RKO (cell line): Measurements from ENCODE around the gene CDYL2.
"Not testable (repeated sequence)": the region's sequence is repeated elsewhere in the genome, so short reads cannot be mapped to it uniquely, and the experiment has no call there.

Source experiments
- DNase-seq: peaks from one replicate; pipeline ENCODE4 v3.0.0-alpha.2; 2016; ENCODE audit warnings: low spot score

Gene CDYL2

GRCh38 chr16:80807906-80808305, 3.5 kb upstream of the CDYL2 start:
- no peak for DNase-seq

DNA sequence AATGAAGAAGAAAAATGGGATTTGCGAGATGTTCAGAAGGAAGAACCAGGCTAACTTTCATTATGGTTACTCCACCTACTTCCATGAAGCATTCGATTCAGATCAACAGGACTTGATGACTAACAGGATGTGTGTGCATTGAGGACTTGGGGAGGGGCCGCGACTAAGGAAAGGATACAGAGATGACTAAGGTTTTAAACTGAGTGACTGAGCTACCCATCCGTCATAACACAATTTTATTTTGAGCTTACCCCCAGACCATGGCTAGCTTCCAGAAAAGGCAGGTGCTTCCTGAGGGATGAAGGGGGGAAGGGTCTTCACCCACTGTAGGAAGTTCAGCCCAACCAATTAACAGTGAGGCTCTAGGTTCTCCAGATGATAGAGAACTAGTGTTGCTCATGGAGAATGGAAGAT, 2.5 kb upstream of the CDYL2 start:
- peak; percentile 74 for DNase-seq

GRCh38 chr16:80806289-80806688, 1.9 kb upstream of the CDYL2 start:
- DNase-seq: no peak

DNA sequence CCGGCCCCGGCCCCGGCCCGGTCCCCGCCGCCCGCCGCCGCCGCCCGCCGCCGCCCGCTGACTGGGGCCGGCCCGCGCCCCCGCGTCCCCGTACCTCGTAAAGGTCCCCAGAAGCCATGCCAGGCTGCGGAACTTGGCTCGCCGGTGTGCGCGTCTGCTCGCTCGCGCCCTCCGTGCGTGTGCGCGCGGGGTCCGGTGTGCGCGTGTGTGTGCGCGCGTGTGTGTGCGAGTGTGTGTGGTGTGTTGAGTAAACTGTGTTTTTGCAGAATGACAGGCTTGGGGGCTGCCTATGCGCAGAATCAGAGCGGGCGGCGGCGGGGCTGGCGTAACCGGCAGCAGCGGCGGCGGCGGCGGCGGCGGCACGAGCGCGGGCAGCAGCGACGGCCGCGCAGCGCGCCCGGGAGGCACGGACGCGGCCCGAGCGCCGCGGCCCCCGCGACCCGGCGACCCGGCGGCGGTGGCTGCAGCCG, 307 bp downstream of the CDYL2 start:
- peak; percentile 15 for DNase-seq

- DNase-seq: no peak
These were observed 901 bp downstream of the CDYL2 start for GRCh38 chr16:80803339-80804055.

- DNase-seq: no peak
These were observed 1.5 kb downstream of the CDYL2 start for GRCh38 chr16:80802902-80803301.

GRCh38 chr16:80802138-80802537, 2.3 kb downstream of the CDYL2 start:
- no peak for DNase-seq

- DNase-seq: no peak
These were observed 10.3 kb downstream of the CDYL2 start for GRCh38 chr16:80794071-80794470.

DNA sequence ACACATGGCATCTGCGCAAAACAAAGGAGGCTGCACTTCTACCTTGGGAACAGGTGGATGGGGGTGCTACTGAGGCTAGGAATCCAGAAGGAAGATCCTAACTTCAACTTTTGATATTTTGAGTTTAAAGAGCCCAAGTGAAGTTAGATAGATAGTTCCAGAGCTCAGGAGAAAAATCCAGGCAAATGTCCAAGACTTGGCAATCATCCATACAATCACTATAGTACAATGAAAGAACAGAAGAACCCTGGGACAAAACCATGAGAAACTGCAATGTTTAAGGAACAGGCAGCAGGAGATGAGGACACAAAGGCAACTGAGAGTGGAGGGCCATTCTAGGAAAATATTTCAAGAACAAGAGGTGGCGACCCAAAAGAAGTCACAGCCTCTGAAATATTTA, 12.4 kb downstream of the CDYL2 start:
- DNase-seq: no peak

- DNase-seq: no peak
These were observed 13.0 kb downstream of the CDYL2 start for GRCh38 chr16:80791411-80791810.

- DNase-seq: no peak
These were observed 13.6 kb downstream of the CDYL2 start for GRCh38 chr16:80790751-80791150.

DNA sequence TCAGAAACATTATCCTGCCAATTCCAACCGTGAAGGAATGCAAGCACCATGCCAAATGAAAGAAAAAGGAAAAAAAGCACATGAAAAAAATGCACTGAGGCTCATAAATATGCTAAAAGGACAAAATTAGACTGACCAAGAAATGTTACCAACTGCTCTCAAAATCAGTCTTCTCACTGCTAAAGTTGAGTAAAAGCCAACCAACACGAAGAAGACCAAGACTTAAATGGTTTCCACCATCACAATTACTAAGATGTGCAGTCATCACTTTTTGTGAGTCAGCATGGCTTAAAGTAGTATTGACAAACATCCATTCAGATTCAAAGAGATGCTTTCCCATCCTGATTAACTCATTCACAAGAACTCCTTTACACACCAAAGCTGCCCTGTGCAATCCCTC, 16.4 kb downstream of the CDYL2 start:
- DNase-seq: no peak

GRCh38 chr16:80786561-80786960, 17.8 kb downstream of the CDYL2 start:
- not testable (repeated sequence) for DNase-seq

DNA sequence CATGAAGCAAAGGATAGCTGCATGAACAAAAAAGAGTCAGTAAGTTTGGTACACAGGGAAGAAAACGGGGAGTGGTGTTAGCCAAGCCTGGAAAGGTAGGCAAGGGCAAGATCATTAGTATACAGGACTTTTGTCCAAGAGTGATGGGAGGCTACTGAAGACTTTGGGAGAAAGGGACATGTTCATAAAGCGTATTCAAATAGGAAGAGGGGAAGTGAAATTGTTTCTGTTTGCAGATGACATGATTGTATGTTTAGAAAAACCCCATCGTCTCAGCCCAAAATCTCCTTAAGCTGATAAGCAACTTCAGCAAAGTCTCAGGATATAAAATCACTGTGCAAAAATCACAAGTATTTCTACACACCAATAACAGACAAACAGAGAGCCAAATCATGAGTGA, 19.4 kb downstream of the CDYL2 start:
- DNase-seq: no peak

- DNase-seq: no peak
These were observed 25.7 kb downstream of the CDYL2 start for GRCh38 chr16:80778703-80779102.

GRCh38 chr16:80776856-80777255, 27.5 kb downstream of the CDYL2 start:
- no peak for DNase-seq

DNA sequence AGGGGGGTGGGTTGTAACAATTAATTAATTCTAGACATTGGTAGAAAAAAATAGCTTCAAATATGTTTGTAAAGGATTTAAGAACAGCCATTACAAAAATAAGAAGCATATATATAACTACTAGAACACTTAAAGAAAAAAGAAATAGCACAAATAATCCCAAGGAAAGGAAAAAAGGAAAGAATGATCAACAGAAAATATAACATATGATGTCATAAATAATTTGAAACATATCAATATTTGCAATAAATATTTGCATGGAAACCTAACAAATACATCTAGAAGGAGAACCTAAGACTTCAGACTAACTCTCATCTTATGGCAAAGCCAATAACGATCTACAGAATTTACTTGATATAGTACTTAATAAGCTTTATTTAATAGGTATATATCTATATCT, 28.9 kb downstream of the CDYL2 start:
- DNase-seq: no peak

DNA sequence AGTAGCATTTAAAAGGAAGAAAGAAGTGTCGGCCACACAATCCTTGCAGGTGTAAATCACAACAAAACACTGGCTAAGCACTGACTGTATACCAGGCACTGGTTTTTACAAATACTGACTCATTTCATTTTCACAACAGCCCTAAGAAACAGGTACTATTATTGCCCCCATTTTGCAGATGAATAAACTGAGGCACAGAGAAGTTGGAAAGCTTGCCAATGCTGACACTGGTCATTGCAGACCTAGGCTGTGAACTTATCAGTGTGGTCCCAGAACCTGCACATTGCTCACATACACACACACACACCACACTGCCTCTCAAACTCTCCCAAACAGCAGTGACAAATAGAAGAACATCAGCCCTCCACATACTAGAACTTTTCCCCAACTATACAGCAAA, 37.6 kb downstream of the CDYL2 start:
- DNase-seq: no peak

GRCh38 chr16:80759419-80760162, 44.8 kb downstream of the CDYL2 start:
- DNase-seq: no peak

DNA sequence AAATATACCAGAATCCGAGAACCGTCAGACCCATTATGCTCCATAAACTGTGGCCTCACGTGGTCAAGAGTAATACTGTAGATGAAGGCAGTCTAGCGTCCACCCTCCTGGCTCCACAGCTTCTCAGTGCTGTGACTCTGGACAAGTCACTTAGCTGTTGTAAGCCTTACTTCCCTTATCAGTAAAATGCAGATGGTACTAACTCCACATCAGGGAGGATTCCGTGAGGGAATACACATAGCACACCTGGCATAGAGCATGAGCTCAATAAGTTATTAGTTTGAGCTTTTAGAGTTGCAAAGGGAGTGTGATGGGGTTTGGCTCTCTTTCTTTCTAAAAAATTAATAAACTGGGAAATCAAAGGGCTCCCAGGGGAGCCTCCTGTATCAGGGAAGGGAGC, 49.9 kb downstream of the CDYL2 start:
- no peak for DNase-seq

DNA sequence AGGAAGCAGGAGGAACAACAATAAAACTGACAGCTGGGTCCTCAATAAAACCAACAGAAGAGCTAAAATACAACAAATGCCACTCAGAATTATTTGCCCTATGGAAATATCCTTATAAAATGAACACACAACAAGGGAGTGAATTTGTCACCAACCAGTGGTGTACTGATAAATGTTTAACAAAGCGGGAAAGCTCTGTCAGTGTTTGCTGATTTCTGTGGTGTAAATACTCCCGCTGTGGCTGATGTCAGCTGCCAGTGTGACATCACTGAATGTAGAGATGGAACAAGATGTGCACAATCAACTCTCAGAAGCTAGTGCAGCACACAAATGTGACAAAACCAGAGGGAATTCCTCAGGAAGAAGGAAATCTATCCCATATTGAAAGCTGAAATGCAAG, 51.9 kb downstream of the CDYL2 start:
- no peak for DNase-seq

DNA sequence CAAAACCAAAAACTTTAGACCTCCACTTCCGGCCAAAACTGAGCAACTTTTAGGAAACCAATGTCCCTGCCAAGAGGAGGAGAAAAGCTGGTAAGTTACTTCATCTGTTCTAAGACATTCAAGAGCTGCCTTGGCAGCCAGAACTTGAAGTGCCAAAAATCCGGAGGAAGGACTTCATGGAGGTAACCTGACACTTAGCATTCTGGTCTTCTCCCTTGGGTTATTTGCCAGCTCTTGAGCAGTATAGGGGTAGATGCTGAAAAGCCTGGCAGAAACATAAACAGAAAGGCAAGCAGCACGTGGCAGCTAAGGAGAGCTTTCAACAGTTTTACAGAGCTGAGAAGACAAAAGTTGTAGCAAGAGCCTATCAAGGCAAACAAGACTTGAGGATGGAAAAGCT, 53.2 kb downstream of the CDYL2 start:
- DNase-seq: no peak

- DNase-seq: no peak
These were observed 58.2 kb downstream of the CDYL2 start for GRCh38 chr16:80746231-80746630.

GRCh38 chr16:80744856-80745255, 59.5 kb downstream of the CDYL2 start:
- no peak for DNase-seq
